GM21447 (cell line): Measurements from ENCODE around the gene TRMU.
"Not testable (repeated sequence)": the region's sequence is repeated elsewhere in the genome, so short reads cannot be mapped to it uniquely, and the experiment has no call there.

Source experiments
- ATAC-seq: cut with Tn5 transposase; IDR thresholded peaks from one replicate; pipeline ENCODE4 v1.9.1; 2021; ENCODE audit not compliant: unreplicated experiment

Gene TRMU

GRCh38 chr22:46300491-46300890 lies 35.0 kb upstream of the TRMU start:
- no peak for ATAC-seq

DNA sequence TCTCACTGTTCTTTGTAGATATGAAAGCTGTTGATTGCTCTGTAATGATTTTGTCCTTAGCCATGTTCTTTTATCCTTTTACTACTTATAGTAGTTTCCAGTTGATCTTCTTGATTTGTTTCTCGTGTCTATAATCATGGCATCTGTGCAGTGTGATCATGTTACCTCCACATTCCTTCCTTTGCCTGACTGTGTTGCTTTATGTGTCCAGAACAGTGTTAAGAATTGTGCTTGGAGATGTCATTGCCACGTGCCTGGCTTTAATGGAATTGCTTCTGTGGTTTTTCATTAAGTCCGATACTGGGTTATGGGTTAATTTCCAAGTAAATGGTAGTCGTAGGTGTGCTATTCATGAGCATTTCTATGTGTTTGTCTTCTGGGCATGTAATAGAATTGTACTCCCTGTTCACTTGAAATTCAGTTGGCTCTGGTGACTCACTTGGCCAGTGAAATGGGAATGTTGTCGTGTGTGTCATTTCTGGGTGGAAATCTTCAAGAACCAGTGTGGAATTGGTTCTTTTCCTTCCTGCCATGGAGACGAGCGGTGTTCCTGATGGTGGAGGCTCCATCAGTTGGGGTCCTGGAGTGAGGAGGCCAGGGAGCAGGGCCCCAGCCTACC lies 32.1 kb upstream of the TRMU start:
- no peak for ATAC-seq

- no peak for ATAC-seq
Observed at GRCh38 chr22:46308283-46308988, 27.1 kb upstream of the TRMU start.

GRCh38 chr22:46309526-46310085 lies 25.9 kb upstream of the TRMU start:
- ATAC-seq: no peak

DNA sequence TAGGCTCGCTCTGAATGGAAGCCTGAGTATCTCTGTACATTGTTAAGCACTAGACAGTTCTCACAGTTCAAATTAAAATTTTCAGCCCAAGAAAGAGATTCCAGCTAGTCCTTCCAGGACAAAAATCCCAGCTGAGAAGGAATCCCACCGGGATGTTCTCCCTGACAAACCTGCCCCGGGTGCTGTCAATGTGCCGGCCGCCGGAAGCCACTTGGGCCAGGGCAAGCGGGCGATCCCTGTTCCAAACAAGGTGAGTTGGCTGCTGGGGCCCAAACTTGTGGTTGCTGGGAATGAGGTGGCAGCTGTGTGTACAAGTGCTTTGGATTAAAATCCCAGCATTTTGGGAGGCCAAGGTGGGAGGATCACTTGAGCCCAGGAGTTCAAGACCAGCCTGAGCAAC lies 23.5 kb upstream of the TRMU start:
- ATAC-seq: no peak

DNA sequence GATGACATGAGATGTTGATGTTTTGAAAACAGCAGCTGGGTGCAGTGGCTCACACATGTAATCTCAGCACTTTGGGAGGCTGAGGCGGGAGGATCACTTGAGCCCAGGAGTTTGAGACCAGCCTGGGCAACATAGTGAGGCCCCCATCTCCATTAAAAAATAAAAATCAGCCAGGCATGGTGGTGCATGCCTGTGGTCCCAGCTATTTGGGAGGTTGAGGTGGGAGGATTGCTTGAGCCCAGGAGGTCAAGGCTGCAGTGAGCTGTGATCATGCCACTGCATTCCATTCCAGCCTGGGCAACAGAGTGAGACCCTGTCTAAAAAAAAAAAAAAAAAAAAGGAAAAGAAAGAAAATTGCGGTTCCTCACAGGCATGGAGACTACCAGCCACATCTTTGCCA lies 22.7 kb upstream of the TRMU start:
- not testable (repeated sequence) for ATAC-seq

- ATAC-seq: no peak
Observed at GRCh38 chr22:46315976-46316375, 19.5 kb upstream of the TRMU start.

DNA sequence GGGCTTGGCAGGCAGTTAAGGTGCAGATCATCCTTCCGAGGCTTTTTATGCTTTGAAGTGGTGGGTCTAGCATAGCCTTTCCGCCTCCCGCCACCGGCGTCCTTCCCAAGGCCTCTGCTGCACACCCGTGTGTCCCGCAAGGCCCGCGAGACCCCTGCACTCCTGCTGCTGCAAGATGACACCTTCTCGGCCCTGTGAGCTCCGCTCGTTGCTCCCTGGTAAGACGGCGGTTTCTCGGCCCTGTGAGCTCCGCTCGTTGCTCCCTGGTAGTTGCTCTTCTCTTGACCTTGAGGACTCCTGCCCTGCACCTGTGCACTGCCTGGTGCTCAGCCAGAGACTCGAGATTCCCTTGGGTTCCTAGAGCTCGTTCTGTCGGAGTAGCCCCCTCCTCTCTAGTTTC lies 17.9 kb upstream of the TRMU start:
- no peak for ATAC-seq

DNA sequence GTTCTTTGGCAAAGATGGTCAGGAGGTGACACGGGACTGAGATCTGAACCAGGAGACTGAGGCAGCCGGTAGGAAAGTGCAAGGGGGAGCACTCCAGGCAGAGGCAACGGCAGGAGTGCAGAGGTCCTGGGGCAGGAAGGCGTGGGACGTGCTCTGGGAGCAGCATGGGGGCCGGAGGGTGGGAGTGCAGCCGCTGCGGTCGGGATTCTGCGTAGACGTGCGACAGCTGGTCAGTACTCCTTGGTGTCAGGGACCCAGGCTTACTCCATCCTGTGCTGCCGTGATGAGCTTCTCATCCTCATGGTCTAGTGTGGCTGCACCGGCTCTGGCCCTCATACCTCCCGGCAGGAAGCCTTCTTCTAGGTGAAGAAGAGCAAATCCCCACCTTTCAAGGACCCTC lies 16.9 kb upstream of the TRMU start:
- ATAC-seq: no peak

DNA sequence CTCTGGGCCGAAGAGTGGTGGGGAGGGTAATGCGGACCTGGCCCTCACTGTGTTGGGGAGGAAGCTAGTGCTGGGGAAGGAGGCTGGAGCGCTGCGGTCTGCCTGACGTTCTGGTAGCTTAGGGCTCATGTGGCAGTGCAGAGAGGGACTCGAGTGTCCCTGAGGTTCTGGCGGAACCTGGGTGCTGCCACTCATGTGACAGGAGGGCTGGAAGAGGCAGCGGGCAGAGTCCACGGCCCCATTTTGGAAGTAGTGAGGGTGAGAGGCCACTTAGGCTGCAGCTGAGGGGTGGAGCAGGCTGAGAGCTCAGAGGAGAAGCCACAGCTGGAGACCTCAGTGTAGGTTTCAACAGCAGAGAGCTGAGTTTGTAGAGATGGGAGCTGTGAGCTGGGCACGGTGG lies 16.2 kb upstream of the TRMU start:
- ATAC-seq: no peak

DNA sequence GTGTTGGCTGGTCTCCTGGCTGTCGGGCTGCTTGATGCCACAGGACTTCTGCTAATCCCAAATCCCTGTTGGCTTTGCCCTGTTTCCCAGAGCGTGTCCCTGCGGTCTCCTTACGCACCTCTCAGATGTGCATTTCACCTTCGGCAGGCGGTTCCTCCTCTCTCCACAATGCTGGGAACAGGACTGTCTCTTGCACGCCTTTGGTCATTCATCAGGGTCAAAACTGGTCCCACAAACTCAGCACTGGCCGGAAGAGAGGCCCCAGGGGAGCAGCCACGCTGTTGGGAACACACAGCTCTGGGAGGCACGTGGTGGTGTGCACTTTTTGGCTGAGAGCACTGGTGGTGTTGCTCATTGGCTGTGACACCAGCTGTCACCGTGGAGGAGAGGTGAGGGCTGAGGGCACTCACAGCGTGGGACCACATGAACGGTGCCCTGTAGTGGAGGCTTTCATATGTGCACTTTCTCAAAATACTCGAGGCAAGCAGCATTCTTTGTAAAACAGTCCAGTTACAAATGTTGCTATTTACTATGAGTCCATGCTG lies 15.3 kb upstream of the TRMU start:
- no peak for ATAC-seq

DNA sequence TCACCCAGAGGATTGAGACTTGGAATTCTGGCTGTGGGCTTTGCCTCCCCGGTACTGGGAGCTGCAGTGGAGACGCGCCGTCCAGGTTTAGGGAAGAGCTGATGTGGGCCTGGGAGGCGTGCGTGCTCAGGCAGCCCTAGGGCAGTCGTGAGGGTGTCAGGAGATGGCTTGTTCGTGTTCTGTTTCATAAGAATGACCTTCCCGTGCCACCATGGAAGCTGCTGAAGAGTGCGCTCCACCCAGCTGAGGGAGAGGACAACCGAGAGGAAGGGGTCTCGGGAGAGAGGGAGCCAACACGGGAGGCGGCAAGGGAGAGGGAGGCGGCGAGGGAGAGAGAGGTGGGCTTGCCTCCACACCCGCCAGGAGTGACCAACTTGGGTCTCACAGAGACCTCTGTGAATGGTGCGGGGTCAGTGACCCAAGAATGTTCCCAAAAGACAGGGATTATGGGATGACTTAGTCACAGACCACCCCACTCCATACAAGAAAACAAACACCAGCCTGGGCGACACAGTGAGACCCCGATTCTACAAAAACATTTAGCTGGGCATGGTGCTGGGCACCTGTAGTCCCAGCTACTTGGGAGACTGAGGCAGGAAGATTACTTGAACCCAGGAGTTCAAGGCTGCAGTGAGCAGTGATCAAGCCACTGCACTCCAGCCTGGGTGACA lies 14.7 kb upstream of the TRMU start:
- ATAC-seq: no peak

GRCh38 chr22:46322711-46323110 lies 12.8 kb upstream of the TRMU start:
- no peak for ATAC-seq

- no peak for ATAC-seq
Observed at GRCh38 chr22:46323162-46323561, 12.4 kb upstream of the TRMU start.

DNA sequence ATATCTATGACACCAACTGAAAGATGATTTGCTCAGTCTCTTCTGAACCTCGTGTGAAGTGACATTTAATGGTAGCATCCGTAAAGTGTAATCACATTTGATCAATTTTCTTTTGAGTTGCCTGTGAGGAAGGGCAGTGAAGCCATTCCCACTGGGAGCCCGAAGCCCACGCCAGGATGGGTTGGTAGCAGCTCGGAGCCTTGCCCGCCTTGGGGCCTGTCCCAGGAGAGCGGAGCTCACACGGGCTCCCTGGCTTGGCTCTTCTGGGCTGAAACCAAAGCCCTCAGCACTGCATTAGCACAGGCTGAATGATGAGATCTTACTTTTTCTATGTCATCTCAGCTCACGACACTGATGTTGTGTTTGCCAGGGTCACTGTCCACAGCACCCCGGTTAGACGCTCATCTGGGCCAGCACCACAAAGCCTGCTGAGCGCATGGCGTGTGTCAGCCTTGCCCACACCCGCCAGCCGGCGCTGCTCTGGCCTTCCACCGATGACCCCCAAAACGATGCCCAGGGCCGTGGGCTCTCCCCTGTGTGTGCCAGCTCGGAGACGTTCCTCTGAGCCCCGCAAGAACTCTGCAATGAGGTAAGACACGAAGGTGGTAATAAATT lies 9.3 kb upstream of the TRMU start:
- no peak for ATAC-seq

GRCh38 chr22:46327691-46328465 lies 7.6 kb upstream of the TRMU start:
- no peak for ATAC-seq

GRCh38 chr22:46328797-46329196 lies 6.7 kb upstream of the TRMU start:
- ATAC-seq: no peak

- no peak for ATAC-seq
Observed at GRCh38 chr22:46329616-46330015, 5.9 kb upstream of the TRMU start.

DNA sequence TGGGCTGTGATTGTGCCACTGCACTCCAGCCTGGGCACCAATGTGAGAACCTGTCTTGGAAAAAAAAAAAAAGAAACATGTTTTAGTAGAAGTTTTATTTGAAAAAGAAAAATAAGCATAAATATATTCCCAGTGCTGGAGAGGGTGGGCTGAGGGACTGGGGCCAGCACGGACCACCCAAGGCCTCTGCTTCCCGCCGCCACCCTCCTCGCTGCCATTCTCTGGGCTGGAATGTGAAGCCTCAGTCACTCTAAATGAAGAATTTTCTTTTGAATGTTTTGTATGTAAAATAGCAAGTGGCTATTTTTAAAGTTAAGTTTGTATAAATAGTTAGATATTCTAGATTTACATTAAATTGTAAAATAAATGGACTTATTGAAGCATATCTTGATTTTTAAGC lies 5.1 kb upstream of the TRMU start:
- ATAC-seq: no peak

GRCh38 chr22:46331496-46331895 lies 4.0 kb upstream of the TRMU start:
- ATAC-seq: no peak
